Ishikawa (cell line): ENCODE measurements around the gene PDGFB.

ENCODE experiments used
- CEBPB ChIP-seq: IDR thresholded peaks from 2 replicates; pipeline ENCODE4 v1.6.1; 2012
- CREB1 ChIP-seq: IDR thresholded peaks from 2 replicates; pipeline ENCODE4 v1.6.1; 2012; ENCODE audit warnings: low read depth
- EP300 ChIP-seq: IDR thresholded peaks from 2 replicates; pipeline ENCODE4 v1.6.1; 2012; ENCODE audit warnings: borderline replicate concordance
- FOXM1 ChIP-seq: IDR thresholded peaks from 2 replicates; pipeline ENCODE4 v1.6.1; 2012; ENCODE audit warnings: low read depth, borderline replicate concordance
- NFIC ChIP-seq: IDR thresholded peaks from 2 replicates; pipeline ENCODE4 v1.6.1; 2012
- REST ChIP-seq: IDR thresholded peaks from 2 replicates; pipeline ENCODE4 v1.6.1; 2012; ENCODE audit warnings: low read depth, mild to moderate bottlenecking
- TAF1 ChIP-seq: IDR thresholded peaks from 2 replicates; pipeline ENCODE4 v1.6.1; 2012; ENCODE audit warnings: low read depth, mild to moderate bottlenecking
- USF1 ChIP-seq: IDR thresholded peaks from 2 replicates; pipeline ENCODE4 v1.6.1; 2012

DNA sequence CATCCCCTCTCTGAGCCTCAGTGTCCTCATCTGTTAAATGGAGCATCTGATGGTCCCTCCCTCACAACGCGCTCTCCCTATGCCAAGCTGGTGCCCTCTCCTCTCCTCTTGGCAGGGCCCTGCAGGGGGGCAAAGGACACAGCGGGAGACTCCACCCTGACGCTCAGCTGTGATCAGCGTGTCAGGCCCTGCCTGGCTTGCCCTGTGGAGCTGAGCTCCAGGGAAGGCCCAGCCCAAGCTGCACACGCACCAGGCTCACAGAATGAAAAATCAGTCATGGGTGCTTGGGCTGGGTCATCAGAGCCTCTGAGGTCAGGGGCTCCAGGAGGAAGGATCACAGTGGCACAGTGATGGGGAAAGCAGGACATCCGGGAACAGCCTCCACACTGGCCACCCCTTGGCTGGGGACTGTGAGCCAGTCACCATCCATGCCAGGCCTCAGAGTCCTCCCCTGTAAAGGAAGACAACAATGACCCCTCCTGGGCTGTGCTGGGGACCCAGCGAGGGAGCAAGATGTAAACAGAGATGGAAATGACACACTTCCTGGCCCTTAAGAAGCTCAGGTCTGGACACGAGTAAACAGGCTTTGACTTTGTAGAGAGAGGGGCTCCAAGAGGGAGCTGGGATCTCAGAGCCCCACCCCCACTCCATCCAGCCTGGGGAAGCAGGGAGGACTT is 38.0 kb upstream of the PDGFB start:
- TF ChIP-seq CREB1 (no peak), USF1 (no peak), NFIC (no peak), CEBPB (no peak), REST (no peak), EP300 (no peak), TAF1 (no peak), FOXM1 (no peak)
